Activated T-cell treated with anti-CD3 and anti-CD28 coated beads, Interleukin-2, amount 50 U/mL, for 4 hours (primary cell): Measurements from ENCODE around the gene ADRB1. TPM values are rescaled to one million over a fixed set of nuclear protein-coding genes. Genes with fewer than 3 reads are reported as not detected.

Experiments used
- ATAC-seq, 2 donors: fragments of 200-7000 bp; cut with Tn5 transposase; one replicate each; pipeline ENCODE4 v1.10.0; 2021
- DNase-seq: peaks from one replicate; pipeline ENCODE4 v3.0.0-alpha.2; 2020
- H3K27me3 Mint-ChIP-seq: one replicate; pipeline ENCODE4 v1.8.0; 2021; ENCODE audit warnings: low read depth, mixed read lengths
- H3K36me3 Mint-ChIP-seq: one replicate; pipeline ENCODE4 v1.8.0; 2022; ENCODE audit warnings: mixed read lengths; ENCODE audit not compliant: insufficient read depth
- H3K4me1 Mint-ChIP-seq: one replicate; pipeline ENCODE4 v1.8.0; 2021; ENCODE audit warnings: low read depth, mixed read lengths
- H3K4me3 Mint-ChIP-seq: one replicate; pipeline ENCODE4 v1.8.0; 2021; ENCODE audit warnings: mild to moderate bottlenecking, moderate library complexity, mixed read lengths
- H3K9me3 Mint-ChIP-seq: one replicate; pipeline ENCODE4 v1.8.0; 2021; ENCODE audit warnings: mixed read lengths
- total RNA-seq, 3 donors: library from RNA; stranded (reverse); gene quantifications; one replicate each; pipeline ENCODE4 v1.2.1, GENCODE V29; 2021

Gene ADRB1
- under 1 TPM in 2 of 3 donors, not detected in 1; 0.05 to 0.20 TPM for total RNA-seq

GRCh38 chr10:114043532-114044246, at the start of gene ADRB1:
Gene ADRB1 (plus strand): TSS chr10:114043866. CDS start chr10:114044133, 267 bp downstream.
- peaks cover 60% of the 10 kb centered on the region for H3K27me3 Mint-ChIP-seq
- no peaks in the 10 kb centered on the region for H3K36me3 Mint-ChIP-seq
- ATAC-seq: peak; percentile 58 to 73
- H3K4me1 Mint-ChIP-seq: peaks cover 17% of the 10 kb centered on the region
- H3K9me3 Mint-ChIP-seq: no peaks in the 10 kb centered on the region
- peak within 1 kb of the TSS; percentile 69 for H3K4me3 Mint-ChIP-seq
- DNase-seq: no peak

GRCh38 chr10:113995201-113995600, 48.5 kb upstream of the ADRB1 start:
- DNase-seq (no peak), ATAC-seq (no peak)
- Mint-ChIP-seq H3K4me3 (no peak overlapping the region), H3K4me1 (peaks cover 14% of the 10 kb centered on the region), H3K9me3 (no peaks in the 10 kb centered on the region), H3K27me3 (peaks cover 21% of the 10 kb centered on the region), H3K36me3 (no peaks in the 10 kb centered on the region)

- Mint-ChIP-seq H3K9me3 (no peaks in the 10 kb centered on the region), H3K27me3 (peaks cover 7% of the 10 kb centered on the region), H3K36me3 (no peaks in the 10 kb centered on the region), H3K4me1 (peaks cover 14% of the 10 kb centered on the region), H3K4me3 (no peak overlapping the region)
- no peak for DNase-seq
- ATAC-seq: no peak
Measured at GRCh38 chr10:113997428-113997827, 46.2 kb upstream of the ADRB1 start.

GRCh38 chr10:113999531-113999930, 44.1 kb upstream of the ADRB1 start:
- Mint-ChIP-seq H3K4me1 (peaks cover 14% of the 10 kb centered on the region), H3K27me3 (peaks cover 4% of the 10 kb centered on the region), H3K4me3 (no peak overlapping the region), H3K36me3 (no peaks in the 10 kb centered on the region), H3K9me3 (no peaks in the 10 kb centered on the region)
- DNase-seq (no peak), ATAC-seq (no peak)

GRCh38 chr10:114000457-114001010, 43.1 kb upstream of the ADRB1 start:
- ATAC-seq (no peak), DNase-seq (no peak)
- peaks cover 5% of the 10 kb centered on the region for H3K27me3 Mint-ChIP-seq
- no peak overlapping the region for H3K4me3 Mint-ChIP-seq
- H3K4me1 Mint-ChIP-seq: peaks cover 14% of the 10 kb centered on the region
- H3K36me3 Mint-ChIP-seq: no peaks in the 10 kb centered on the region
- no peaks in the 10 kb centered on the region for H3K9me3 Mint-ChIP-seq

GRCh38 chr10:114002422-114002821, 41.2 kb upstream of the ADRB1 start:
- DNase-seq (no peak), ATAC-seq (no peak)
- Mint-ChIP-seq H3K36me3 (no peaks in the 10 kb centered on the region), H3K4me3 (no peak overlapping the region), H3K9me3 (no peaks in the 10 kb centered on the region), H3K4me1 (peaks cover 14% of the 10 kb centered on the region), H3K27me3 (peaks cover 2% of the 10 kb centered on the region)

- no peaks in the 10 kb centered on the region for H3K9me3 Mint-ChIP-seq
- H3K4me3 Mint-ChIP-seq: no peak overlapping the region
- no peak for ATAC-seq
- peaks cover 2% of the 10 kb centered on the region for H3K27me3 Mint-ChIP-seq
- peaks cover 14% of the 10 kb centered on the region for H3K4me1 Mint-ChIP-seq
- DNase-seq: no peak
- no peaks in the 10 kb centered on the region for H3K36me3 Mint-ChIP-seq
Measured at GRCh38 chr10:114003161-114003941, 40.3 kb upstream of the ADRB1 start.

GRCh38 chr10:114009281-114009996, 34.2 kb upstream of the ADRB1 start:
- H3K36me3 Mint-ChIP-seq: no peaks in the 10 kb centered on the region
- H3K27me3 Mint-ChIP-seq: peaks cover 2% of the 10 kb centered on the region
- H3K4me3 Mint-ChIP-seq: no peak overlapping the region
- ATAC-seq: no peak
- no peak for DNase-seq
- no peaks in the 10 kb centered on the region for H3K4me1 Mint-ChIP-seq
- H3K9me3 Mint-ChIP-seq: no peaks in the 10 kb centered on the region

- H3K27me3 Mint-ChIP-seq: no peaks in the 10 kb centered on the region
- no peaks in the 10 kb centered on the region for H3K36me3 Mint-ChIP-seq
- H3K9me3 Mint-ChIP-seq: peaks cover under 1% of the 10 kb centered on the region
- no peaks in the 10 kb centered on the region for H3K4me1 Mint-ChIP-seq
- H3K4me3 Mint-ChIP-seq: no peak overlapping the region
- ATAC-seq (no peak), DNase-seq (no peak)
Measured at GRCh38 chr10:114010316-114010715, 33.4 kb upstream of the ADRB1 start.

GRCh38 chr10:114012650-114013049, 31.0 kb upstream of the ADRB1 start:
- no peaks in the 10 kb centered on the region for H3K27me3 Mint-ChIP-seq
- no peaks in the 10 kb centered on the region for H3K4me1 Mint-ChIP-seq
- H3K36me3 Mint-ChIP-seq: peaks cover 2% of the 10 kb centered on the region
- DNase-seq (no peak), ATAC-seq (no peak)
- H3K4me3 Mint-ChIP-seq: no peak overlapping the region
- H3K9me3 Mint-ChIP-seq: peaks cover 6% of the 10 kb centered on the region

- no peaks in the 10 kb centered on the region for H3K27me3 Mint-ChIP-seq
- peaks cover 6% of the 10 kb centered on the region for H3K9me3 Mint-ChIP-seq
- H3K4me1 Mint-ChIP-seq: no peaks in the 10 kb centered on the region
- DNase-seq (no peak), ATAC-seq (no peak)
- peaks cover 2% of the 10 kb centered on the region for H3K36me3 Mint-ChIP-seq
- H3K4me3 Mint-ChIP-seq: no peak overlapping the region
Measured at GRCh38 chr10:114015708-114016107, 28.0 kb upstream of the ADRB1 start.

- Mint-ChIP-seq H3K9me3 (peaks cover 6% of the 10 kb centered on the region), H3K4me3 (no peak overlapping the region), H3K27me3 (no peaks in the 10 kb centered on the region), H3K36me3 (peaks cover 2% of the 10 kb centered on the region), H3K4me1 (no peaks in the 10 kb centered on the region)
- no peak for DNase-seq
- no peak for ATAC-seq
Measured at GRCh38 chr10:114017271-114017670, 26.4 kb upstream of the ADRB1 start.

- peaks cover 2% of the 10 kb centered on the region for H3K36me3 Mint-ChIP-seq
- H3K4me1 Mint-ChIP-seq: no peaks in the 10 kb centered on the region
- H3K9me3 Mint-ChIP-seq: peaks cover 6% of the 10 kb centered on the region
Measured at GRCh38 chr10:114017873-114018272, 25.8 kb upstream of the ADRB1 start.

GRCh38 chr10:114019226-114019625, 24.4 kb upstream of the ADRB1 start:
- ATAC-seq (no peak), DNase-seq (no peak)
- no peaks in the 10 kb centered on the region for H3K27me3 Mint-ChIP-seq
- peaks cover 4% of the 10 kb centered on the region for H3K4me1 Mint-ChIP-seq
- no peak overlapping the region for H3K4me3 Mint-ChIP-seq
- peaks cover 2% of the 10 kb centered on the region for H3K36me3 Mint-ChIP-seq
- H3K9me3 Mint-ChIP-seq: peaks cover 6% of the 10 kb centered on the region

More at GRCh38 chr10:114017873-114018272, 25.8 kb upstream of the ADRB1 start:
- Mint-ChIP-seq H3K27me3 (no peaks in the 10 kb centered on the region), H3K4me3 (no peak overlapping the region)
- DNase-seq (no peak), ATAC-seq (no peak)
